Stimulated activated CD8-positive, alpha-beta memory T cell treated with anti-CD3 and anti-CD28 coated beads, Interleukin-15, amount 100 ng/mL, for 24 hours (primary cell): ENCODE data around the gene TAF9.
"Not testable (repeated sequence)": the region's sequence is repeated elsewhere in the genome, so short reads cannot be mapped to it uniquely, and the experiment has no call there.

Source experiments
- DNase-seq: peaks from one replicate; pipeline ENCODE4 v3.0.0-alpha.2; 2020; ENCODE audit warnings: low read depth

TAF9 gene

GRCh38 chr5:69335341-69335935 lies 33.9 kb downstream of the TAF9 start:
- no peak for DNase-seq

GRCh38 chr5:69334793-69335268 lies 34.5 kb downstream of the TAF9 start:
- peak; percentile 15 for DNase-seq

GRCh38 chr5:69333668-69334315 lies 35.5 kb downstream of the TAF9 start:
- not testable (repeated sequence) for DNase-seq

- DNase-seq, result no peak
Observed at GRCh38 chr5:69331528-69332445, 37.5 kb downstream of the TAF9 start.

- no peak for DNase-seq
Observed at GRCh38 chr5:69329905-69330489, 39.3 kb downstream of the TAF9 start.

GRCh38 chr5:69326365-69326764 lies 43.0 kb downstream of the TAF9 start:
- no peak for DNase-seq

GRCh38 chr5:69317391-69317790 lies 51.9 kb downstream of the TAF9 start:
- no peak for DNase-seq

- no peak for DNase-seq
Observed at GRCh38 chr5:69315972-69316371, 53.3 kb downstream of the TAF9 start.
